Hepatocyte (in vitro differentiated cells): ENCODE data around the gene BMP2.

Experiments
- CTCF ChIP-seq: fragments of 200-600 bp; sonication (generic); IDR thresholded peaks from 2 replicates; pipeline ENCODE4 v1.5.1; 2016; ENCODE audit warnings: antibody characterized with exemption, mild to moderate bottlenecking; ENCODE audit not compliant: poor library complexity
- EZH2 ChIP-seq: fragments of 200-600 bp; sonication (generic); IDR thresholded peaks from 2 replicates; pipeline ENCODE4 v1.6.1; 2016; ENCODE audit warnings: antibody characterized with exemption, mild to moderate bottlenecking, borderline replicate concordance
- EZH2phosphoT487 ChIP-seq: fragments of 200-600 bp; sonication (generic); IDR thresholded peaks from one replicate; pipeline ENCODE4 v1.6.1; 2018; ENCODE audit warnings: antibody characterized with exemption, mild to moderate bottlenecking, low read depth, moderate library complexity; ENCODE audit not compliant: unreplicated experiment, severe bottlenecking

- TF ChIP-seq EZH2phosphoT487 (no peak), CTCF (no peak), EZH2 (no peak)
These were observed 48.7 kb upstream of the BMP2 start for GRCh38 chr20:6718662-6719368.
